Fibroblast of pulmonary artery (primary cell): ENCODE data around the gene RNF186.
"Not testable (repeated sequence)": the region's sequence is repeated elsewhere in the genome, so short reads cannot be mapped to it uniquely, and the experiment has no call there.

Source experiments
- DNase-seq: peaks from one replicate; pipeline ENCODE4 v3.0.0-alpha.2; 2010; ENCODE audit warnings: low read depth
- H3K4me3 ChIP-seq: replicated peaks from 2 replicates; pipeline ENCODE4 v1.5.1; 2011; ENCODE audit warnings: low read depth, mild to moderate bottlenecking, control low read depth, low read length, moderate library complexity
- TF ChIP-seq, protein P1 (sequence below): IDR thresholded peaks from 2 replicates; pipeline ENCODE4 v1.5.1; 2011; ENCODE audit warnings: mild to moderate bottlenecking, control low read depth, low read length, inconsistent platforms; ENCODE audit errors: missing control alignments

The RNF186 gene

DNA sequence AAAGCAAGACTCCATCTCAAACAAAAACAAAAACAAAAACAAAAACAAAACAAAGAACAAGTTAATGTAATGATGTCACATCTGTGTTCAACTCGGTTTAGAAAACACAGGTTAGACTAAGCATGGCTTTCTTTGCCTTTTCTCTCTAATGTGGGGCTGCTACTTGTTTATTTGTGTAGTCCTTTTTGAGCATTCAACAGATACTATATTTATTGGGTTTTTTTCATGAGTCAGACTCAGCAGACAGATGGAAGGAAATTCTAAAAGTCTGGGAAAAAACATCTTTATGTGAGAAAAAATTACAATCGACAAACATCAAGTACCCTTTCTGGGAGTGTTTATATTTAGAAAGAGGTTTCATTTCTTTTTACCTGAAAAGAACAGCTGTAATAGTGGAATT is 44.8 kb upstream of the RNF186 start:
- TF ChIP-seq, protein P1, sequence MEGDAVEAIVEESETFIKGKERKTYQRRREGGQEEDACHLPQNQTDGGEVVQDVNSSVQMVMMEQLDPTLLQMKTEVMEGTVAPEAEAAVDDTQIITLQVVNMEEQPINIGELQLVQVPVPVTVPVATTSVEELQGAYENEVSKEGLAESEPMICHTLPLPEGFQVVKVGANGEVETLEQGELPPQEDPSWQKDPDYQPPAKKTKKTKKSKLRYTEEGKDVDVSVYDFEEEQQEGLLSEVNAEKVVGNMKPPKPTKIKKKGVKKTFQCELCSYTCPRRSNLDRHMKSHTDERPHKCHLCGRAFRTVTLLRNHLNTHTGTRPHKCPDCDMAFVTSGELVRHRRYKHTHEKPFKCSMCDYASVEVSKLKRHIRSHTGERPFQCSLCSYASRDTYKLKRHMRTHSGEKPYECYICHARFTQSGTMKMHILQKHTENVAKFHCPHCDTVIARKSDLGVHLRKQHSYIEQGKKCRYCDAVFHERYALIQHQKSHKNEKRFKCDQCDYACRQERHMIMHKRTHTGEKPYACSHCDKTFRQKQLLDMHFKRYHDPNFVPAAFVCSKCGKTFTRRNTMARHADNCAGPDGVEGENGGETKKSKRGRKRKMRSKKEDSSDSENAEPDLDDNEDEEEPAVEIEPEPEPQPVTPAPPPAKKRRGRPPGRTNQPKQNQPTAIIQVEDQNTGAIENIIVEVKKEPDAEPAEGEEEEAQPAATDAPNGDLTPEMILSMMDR = no peak
- no peak for DNase-seq
- H3K4me3 ChIP-seq = no peak overlapping the region

- H3K4me3 ChIP-seq = no peak overlapping the region
- no peak for DNase-seq
- TF ChIP-seq, protein P1 = no peak
Observed at GRCh38 chr1:19858893-19859292, 43.8 kb upstream of the RNF186 start.

DNA sequence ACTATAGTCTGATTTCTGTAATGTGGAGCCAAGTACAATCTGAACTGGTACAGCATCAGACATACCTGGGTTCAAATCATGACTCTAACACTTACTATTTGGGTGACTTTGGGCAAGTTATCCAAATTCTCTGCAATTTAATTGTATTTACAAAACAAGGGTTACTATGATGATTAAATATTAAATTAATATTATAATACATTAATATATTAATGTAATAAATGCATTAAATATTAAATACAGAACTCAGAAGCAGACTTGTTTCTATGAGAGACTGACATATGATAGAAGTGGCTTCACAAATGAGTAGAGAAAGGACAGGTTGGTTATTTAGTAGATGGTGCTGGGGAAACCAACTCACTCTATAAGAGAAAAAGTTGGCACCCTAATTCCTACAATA is 39.8 kb upstream of the RNF186 start:
- TF ChIP-seq, protein P1 = no peak
- no peak overlapping the region for H3K4me3 ChIP-seq
- no peak for DNase-seq

DNA sequence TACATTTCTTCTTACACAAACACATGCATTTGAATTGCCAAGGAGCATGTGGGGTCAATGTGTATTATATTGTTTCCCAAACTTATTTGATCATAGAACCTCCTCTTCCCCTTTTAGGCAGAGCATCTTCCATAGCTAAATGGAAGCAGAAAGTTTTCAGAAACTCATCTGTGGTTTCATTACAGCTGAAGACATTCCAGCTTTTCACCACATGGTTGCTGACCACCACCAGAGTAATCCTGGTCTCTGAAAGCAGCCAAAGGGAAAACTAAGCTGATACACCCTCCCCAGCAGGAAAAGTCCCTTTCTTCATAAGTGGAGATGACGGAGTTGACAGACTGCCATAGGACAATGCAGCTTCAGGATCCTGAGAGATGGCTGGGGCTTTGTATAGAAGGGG is 37.0 kb upstream of the RNF186 start:
- TF ChIP-seq, protein P1 = no peak
- no peak for DNase-seq
- H3K4me3 ChIP-seq = no peak overlapping the region

- DNase-seq = no peak
- TF ChIP-seq, protein P1 = no peak
- no peak overlapping the region for H3K4me3 ChIP-seq
Observed at GRCh38 chr1:19850214-19850613, 35.1 kb upstream of the RNF186 start.

- DNase-seq, H3K4me3 ChIP-seq: not testable (repeated sequence)
Observed at GRCh38 chr1:19849307-19849706, 34.2 kb upstream of the RNF186 start.

- H3K4me3 ChIP-seq, DNase-seq: not testable (repeated sequence)
Observed at GRCh38 chr1:19847334-19847733, 32.3 kb upstream of the RNF186 start.

GRCh38 chr1:19846338-19846737 is 31.3 kb upstream of the RNF186 start:
- DNase-seq = no peak
- H3K4me3 ChIP-seq = no peak overlapping the region
- TF ChIP-seq, protein P1 = no peak
